HG02938 (cell line): ENCODE data around the gene UBR3.
"Not testable (repeated sequence)": the region's sequence is repeated elsewhere in the genome, so short reads cannot be mapped to it uniquely, and the experiment has no call there.

Experiments used
- ATAC-seq: cut with Tn5 transposase; IDR thresholded peaks from one replicate; pipeline ENCODE4 v1.9.1; 2021; ENCODE audit warnings: mild to moderate bottlenecking, moderate library complexity; ENCODE audit not compliant: unreplicated experiment

The UBR3 gene

DNA sequence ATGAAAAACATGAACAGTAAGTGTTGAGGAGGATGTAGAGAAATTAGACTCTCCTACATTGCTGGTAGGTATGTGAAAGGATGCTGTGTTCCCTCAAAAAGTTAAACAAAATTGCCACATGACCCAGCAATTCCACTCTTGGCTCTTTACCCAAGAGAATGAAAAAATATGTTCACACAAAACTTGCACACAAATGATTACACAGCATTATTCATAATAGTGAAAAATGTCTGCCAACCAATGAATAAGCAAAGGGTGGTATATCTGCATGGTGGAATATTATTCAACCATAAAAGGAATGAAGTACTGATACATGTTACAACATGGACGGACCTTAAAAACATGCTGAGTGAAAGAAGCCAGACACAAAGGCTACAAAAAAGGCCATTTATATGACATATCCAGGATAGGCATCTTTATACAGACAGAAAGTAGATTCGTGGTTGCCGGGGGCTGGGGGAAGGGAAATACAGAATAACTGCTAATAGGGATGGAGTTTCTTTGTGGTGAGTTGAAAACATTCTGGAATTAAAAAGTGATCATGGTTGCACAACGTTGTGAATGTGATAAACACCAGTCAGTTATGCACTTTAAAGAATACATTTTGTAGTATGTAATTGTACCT, 265.3 kb downstream of the UBR3 start:
- ATAC-seq, result no peak

DNA sequence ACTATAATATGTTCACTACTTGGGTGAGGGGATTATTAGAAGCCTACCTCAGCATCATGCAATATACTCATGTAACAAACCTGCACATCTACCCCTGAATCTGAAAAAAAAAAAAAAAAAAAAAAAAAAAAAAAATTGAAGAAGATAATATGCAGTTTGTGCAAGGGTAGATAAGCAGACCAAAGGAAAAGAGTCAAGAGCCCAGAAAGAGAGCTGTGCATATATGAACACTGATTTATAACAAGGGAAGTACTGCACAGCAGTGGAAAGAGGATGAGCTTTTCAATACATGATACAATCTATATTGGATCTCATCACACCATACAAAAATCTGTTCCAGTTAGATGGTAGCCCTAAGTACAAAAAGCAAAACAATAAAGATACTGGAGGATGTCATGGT, 268.1 kb downstream of the UBR3 start:
- no peak for ATAC-seq

DNA sequence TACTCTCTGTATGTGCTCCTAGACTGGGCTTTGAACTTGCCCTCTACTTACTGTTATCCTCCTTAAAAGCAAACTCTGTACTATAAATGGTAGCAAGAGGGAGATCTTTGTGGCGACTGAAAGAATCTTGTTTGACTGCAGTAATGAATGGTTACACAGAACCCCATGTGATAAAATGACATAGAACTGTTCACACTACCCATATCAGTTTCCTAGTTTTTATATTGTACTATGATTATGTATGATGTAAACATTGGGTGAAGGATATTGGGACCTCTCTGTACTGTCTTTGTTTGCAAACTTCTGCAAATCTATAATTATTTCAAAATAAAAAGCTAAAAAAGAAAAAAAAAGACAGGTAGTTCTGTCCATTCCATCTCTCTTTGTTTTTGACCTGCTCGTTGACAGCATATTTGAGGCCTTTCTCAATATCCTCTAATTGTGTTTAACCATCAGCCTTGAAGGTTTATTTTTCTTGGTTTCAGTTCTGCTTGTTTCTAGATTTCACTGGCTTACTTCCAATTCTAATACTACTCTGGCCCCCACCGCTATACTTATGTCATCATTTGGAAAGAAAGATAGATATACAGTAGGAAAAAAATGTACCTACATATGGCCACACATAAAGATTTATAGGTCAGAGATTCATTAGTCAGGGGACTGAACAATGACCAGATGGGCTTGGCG, 271.5 kb downstream of the UBR3 start:
- no peak for ATAC-seq

DNA sequence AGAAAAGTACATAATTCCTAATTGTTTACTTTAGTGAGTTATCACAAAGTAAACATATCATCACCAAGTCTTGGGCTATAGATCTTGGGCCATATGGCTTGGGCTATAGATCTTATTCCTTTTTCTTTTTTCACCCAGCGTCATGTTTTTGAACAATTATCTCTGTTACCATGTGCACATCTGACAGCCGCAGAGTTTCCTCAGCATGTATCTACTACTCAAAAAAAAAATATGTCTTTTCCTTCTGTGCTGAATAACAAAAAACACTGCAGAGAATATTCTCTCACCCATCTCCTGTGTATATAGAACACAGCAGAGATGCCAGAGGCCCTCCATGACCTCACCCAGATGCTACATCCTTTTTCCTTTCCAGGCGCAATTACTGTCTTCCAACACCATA, 274.5 kb downstream of the UBR3 start:
- no peak for ATAC-seq

DNA sequence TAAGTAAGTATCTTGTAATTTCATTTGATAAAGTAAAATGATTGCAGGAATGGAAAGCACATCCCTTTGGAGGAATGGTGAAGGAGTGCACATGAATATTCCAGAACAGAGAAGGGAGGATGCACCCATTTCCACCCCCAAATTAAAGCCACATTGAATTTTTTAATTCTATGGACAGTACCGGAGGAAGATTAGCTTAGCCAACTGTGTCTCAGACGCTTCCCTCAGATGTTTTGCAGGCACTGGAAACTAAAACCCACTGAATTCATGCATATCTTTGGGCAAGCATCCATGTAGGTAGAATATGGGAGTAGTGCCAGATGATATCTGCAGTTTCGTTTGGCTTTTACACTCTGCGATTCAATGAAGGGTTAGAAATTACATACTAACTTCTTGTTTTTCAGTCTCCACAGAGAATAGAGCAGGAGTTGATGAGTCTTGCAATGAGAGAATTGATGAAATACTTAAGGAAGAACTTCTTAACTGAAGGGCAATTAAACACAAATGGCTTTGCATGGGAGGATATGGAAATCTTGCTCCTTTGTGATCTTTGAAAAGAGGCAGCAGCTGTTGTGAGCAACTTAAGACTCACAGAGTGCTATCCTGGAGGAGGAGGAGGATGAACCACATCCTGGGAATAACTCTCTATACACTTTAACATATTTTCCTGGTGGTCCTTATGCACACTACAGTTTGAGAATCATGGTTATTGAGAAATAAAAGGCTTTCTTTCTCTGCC, 279.0 kb downstream of the UBR3 start:
- no peak for ATAC-seq

DNA sequence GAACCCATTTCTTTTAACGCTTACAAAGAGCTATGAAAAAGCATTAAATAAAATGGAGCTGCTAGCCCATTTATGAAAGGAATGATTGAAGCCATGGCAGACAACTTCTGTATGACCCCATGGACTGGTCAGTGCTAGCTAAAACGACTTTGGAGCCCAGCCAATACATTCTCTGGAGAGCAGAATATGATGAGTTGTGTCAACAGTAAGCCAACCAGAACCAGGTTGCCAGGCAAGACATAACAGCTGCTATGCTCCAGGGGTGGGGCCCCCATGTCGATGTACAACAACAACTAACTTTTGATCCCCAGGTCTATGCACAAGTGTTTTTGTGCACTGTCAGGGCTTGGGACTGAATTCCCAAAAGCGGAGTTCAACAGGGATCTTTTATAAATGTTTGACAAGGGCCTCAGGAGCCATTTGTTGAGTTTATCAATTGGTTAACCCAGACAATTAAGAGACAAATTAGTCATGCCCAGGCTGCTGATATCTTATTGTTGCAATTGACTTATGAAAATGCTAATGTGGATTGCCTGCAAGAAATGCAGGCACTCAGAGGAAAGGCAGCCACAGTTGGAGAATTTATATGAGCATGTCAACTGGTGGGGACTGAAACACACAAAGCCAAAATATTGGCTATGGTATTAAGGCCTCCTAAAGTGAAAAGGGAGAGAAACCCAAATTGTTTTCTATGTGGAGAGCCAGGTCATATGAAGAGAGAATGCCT, 286.1 kb downstream of the UBR3 start:
- no peak for ATAC-seq

DNA sequence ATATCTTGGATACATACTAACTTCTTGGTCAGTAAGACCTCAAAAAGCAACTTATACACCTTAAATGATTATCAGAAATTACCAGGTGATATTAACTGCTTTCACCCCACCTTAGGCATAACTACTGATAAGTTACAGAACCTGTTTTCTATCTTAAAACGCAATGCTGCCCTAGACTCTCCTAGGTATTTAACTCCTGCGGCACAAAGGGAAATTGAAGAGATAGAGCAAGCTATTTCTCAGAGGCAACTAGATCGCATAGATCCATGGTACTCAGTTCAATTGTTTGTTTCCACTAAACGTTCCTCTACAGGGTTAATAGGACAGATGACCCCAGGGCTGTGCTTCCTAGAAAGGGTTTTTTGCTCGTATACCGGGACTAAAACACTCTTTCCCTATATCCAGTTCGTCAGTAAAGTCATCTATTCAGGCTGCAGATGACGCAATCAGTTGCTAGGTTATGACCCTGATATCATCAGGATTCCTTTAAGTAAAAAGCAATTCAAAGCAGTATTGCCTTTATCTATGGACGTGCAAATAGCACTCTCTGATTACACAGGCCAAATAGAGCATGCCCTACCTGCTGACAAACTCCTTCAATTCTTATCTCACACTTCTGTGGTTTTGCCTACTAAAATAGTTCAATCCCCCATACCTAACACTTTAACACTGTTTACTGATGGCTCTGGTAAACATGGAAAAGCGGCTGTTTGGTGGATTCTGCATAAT, 288.4 kb downstream of the UBR3 start:
- ATAC-seq, result no peak

DNA sequence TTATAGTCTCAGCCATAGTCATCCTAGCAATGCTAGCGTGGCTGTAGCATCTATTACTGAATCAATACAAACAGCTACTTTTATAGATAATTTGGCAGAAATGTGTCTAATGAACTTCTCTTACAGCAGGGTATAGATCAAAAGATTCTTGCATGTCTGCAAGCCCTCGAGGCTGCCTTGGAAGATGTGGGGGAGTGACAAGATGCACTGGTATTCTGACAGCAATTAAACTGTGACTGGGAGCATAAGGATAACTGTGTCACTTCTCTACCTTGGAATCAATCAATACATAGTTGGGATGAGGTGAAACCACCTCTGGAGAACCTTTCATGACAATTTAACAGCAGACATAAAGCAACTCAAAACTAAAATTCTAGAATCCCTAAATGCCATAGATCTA, 291.4 kb downstream of the UBR3 start:
- ATAC-seq, result no peak

DNA sequence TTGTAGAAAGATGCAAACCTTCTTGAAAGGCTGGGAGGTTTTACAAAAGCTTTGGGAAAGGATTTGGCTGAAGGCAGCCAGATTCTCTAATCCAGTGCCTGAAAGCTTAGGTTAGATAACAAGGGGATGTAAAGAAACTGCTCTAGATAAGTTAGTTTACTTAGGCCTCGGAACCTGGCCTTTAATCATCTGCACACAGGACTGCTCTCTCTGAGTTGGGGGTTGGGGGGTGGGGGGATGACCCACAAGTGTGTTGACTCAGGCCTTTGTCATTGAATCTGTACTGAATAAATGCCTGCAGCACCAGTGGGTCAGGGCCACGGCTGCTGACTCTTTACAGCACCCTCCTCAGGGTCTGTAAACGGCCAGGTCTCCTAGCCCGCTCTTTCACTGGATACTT, 292.1 kb downstream of the UBR3 start:
- ATAC-seq, result not testable (repeated sequence)

DNA sequence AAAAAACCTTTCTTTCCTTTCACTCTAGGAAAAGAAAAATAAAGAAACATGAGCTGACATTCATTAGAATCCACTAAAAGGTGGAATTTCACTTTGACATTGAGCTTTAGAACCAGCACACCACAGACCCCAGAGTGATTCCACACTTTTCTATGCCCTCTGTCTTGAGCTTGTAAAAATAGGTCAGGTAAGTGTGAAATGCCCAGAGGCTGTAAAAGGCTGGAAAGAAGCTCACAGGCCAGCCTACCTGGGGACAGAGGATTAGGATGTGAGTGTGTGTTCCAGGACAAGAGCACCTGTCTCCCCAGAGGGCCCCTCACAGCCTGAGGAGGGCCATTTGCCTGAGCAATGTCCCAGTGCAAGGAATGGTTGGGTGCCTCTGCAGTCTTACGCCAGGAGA, 294.4 kb downstream of the UBR3 start:
- no peak for ATAC-seq

DNA sequence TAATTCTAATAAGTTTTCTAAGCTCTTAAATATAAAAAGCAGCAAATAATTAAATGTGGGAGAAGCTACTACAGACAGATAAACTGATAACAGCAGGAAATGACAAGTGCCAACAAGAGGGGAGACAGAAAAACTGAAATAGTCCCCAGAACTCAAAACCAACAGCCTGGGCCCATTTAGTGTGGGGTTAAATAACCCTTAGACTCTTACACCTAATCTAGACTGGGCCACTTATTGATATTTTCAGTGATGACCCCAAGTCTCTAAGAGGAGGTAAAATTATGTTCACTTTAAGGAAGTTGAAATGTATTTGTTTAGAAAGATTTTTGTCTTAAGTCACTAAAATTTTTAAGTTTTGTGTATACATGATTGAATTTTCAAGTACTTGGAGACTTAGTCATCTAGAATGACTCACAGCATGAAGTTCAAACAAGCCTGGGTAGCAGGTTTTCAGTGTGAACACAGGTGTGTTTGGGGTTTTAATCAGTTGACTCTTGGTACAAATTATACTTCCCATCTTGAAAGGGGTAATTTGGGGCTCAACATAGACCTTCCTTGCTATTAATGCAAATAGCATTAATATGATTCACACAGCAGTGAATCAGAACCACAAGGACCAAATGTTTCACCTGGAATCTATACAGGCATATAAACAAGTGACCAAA, 295.8 kb downstream of the UBR3 start:
- no peak for ATAC-seq

DNA sequence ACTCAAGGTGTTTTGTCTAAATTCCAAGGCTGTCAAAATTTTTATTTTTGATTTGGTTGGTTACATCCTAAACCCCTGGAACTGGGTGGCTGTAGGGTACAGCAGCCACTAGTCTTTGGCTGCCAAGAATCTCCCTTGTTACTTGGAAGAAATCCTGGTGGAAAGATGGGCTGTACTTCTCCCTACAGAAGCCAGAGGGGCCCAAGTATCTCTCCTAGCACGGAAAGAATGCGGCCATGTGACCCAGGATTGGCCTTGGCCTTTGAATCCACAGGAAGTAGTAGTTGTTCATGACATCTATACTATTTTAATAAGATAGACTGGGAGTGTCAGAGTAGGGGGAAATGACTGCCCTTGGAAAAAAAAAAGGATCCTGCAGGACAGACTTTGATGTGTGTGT, 296.3 kb downstream of the UBR3 start:
- no peak for ATAC-seq

DNA sequence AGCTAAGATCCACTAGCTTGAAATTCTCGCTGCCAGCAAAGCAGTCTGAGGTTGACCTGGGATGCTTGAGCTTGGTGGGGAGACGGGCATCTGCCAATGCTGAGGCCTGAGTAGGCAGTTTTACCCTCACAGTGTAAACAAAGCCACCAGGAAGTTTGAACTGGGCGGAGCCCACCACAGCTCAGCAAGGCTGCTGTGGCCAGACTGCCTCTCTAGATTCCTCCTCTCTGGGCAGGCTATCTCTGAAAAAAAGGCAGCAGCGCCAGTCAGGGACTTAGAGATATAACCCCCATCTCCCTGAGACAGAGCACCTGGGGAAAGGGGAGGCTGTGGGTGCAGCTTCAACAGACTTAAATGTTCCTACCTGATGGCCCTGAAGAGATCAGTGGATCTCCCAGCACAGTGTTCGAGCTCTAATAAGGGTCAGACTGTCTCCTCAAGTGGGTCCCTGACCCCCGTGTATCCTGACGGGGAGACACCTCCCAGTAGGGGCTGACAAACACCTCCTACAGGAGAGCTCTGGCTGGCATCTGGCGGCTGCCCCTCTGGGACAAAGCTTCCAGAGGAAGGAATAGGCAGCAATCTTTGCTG, 299.0 kb downstream of the UBR3 start:
- not testable (repeated sequence) for ATAC-seq
